NCI-H2196 (cell line): ENCODE data around the gene NUP133.
A peak's percentile ranks its signal among the peaks of the same experiment; 100 is the strongest.
"Not testable (repeated sequence)": the region's sequence is repeated elsewhere in the genome, so short reads cannot be mapped to it uniquely, and the experiment has no call there.

Experiments used
- DNase-seq: peaks from one replicate; lab custom pipeline; 2025; ENCODE audit not compliant: unreplicated experiment; lab: John Stamatoyannopoulos, UW

The NUP133 gene

GRCh38 chr1:229509576-229509975, 1.4 kb upstream of the NUP133 start:
- no peak for DNase-seq

GRCh38 chr1:229508823-229509337, 739 bp upstream of the NUP133 start:
- no peak for DNase-seq

GRCh38 chr1:229507502-229507901, 639 bp downstream of the NUP133 start:
- DNase-seq = no peak

GRCh38 chr1:229506633-229507032, 1.5 kb downstream of the NUP133 start:
- DNase-seq = no peak

- DNase-seq = no peak
Measured at GRCh38 chr1:229495782-229496181, 12.4 kb downstream of the NUP133 start.

GRCh38 chr1:229487181-229487580, 21.0 kb downstream of the NUP133 start:
- DNase-seq = no peak

- no peak for DNase-seq
Measured at GRCh38 chr1:229485318-229485717, 22.8 kb downstream of the NUP133 start.

GRCh38 chr1:229482511-229482910, 25.6 kb downstream of the NUP133 start:
- DNase-seq = no peak

- DNase-seq = no peak
Measured at GRCh38 chr1:229480495-229480894, 27.6 kb downstream of the NUP133 start.

GRCh38 chr1:229479660-229480399, 28.3 kb downstream of the NUP133 start:
- no peak for DNase-seq

- DNase-seq = no peak
Measured at GRCh38 chr1:229478852-229479251, 29.3 kb downstream of the NUP133 start.

GRCh38 chr1:229475859-229476258, 32.3 kb downstream of the NUP133 start:
- not testable (repeated sequence) for DNase-seq

GRCh38 chr1:229474509-229474908, 33.6 kb downstream of the NUP133 start:
- no peak for DNase-seq

- no peak for DNase-seq
Measured at GRCh38 chr1:229471175-229471574, 37.0 kb downstream of the NUP133 start.

- DNase-seq = peak; percentile 33
Measured at GRCh38 chr1:229470406-229471043, 37.6 kb downstream of the NUP133 start.

- DNase-seq = no peak
Measured at GRCh38 chr1:229466887-229467286, 41.3 kb downstream of the NUP133 start.

- DNase-seq = no peak
Measured at GRCh38 chr1:229464672-229465071, 43.5 kb downstream of the NUP133 start.

GRCh38 chr1:229461032-229461668, 47.0 kb downstream of the NUP133 start:
- no peak for DNase-seq

- no peak for DNase-seq
Measured at GRCh38 chr1:229459815-229460214, 48.3 kb downstream of the NUP133 start.

- DNase-seq = no peak
Measured at GRCh38 chr1:229457436-229457835, 50.7 kb downstream of the NUP133 start.

GRCh38 chr1:229456016-229456415, 52.1 kb downstream of the NUP133 start:
- no peak for DNase-seq

- DNase-seq = no peak
Measured at GRCh38 chr1:229454056-229454455, 54.1 kb downstream of the NUP133 start.
